Pancreas (tissue), 10 donors: ENCODE data around the gene POMGNT2. TPM values are rescaled to one million over a fixed set of nuclear protein-coding genes. Genes with fewer than 3 reads are reported as not detected.

Experiments used
- ATAC-seq, 4 donors: fragments of 200-7000 bp; cut with Tn5 transposase; one replicate each; pipeline versions ENCODE4 v1.8.0 to v1.9.1; 2020; ENCODE audit warnings: mild to moderate bottlenecking in 4 of 4, moderate library complexity in 4 of 4
- DNase-seq, 6 donors: peaks; one replicate each; pipeline ENCODE4 v3.0.0-alpha.2; 2020
- FAIRE-seq: peaks from 2 replicates; lab custom pipeline; 2012; peaks lifted over from hg19 to GRCh38; lab: Jason Lieb, UNC
- H3K27ac ChIP-seq, 4 donors: fragments of 200-600 bp; sonication (generic); 1 replicate in 3 of 4; 2 replicates in 1 of 4; pipeline versions ENCODE4 v1.5.0 to v1.8.0; 2020
- H3K27me3 ChIP-seq, 4 donors: fragments of 200-600 bp; one replicate each; pipeline ENCODE4 v1.8.0; 2021
- H3K36me3 ChIP-seq, 3 donors: fragments of 200-600 bp; sonication (generic) in 1 of 3; one replicate each; pipeline versions ENCODE4 v1.5.0 to v1.8.0; 2020 to 2021
- H3K4me1 ChIP-seq, 3 donors: fragments of 200-600 bp; one replicate each; pipeline ENCODE4 v1.8.0; 2021
- H3K4me3 ChIP-seq, 4 donors: fragments of 200-600 bp; sonication (generic) in 2 of 4; one replicate each; pipeline versions ENCODE4 v1.5.0 to v1.8.0; 2020 to 2021
- H3K9me3 ChIP-seq, 4 donors: fragments of 200-600 bp; one replicate each; pipeline ENCODE4 v1.8.0; 2021
- WGBS, 2 donors: extraction: QIAGEN DNeasy Blood & Tissue Kit; methylation state at CpG; one replicate each; pipeline ENCODE4 v1.1.7; 2013; 5-methylcytosine and 5-hydroxymethylcytosine counted together
- intact Hi-C, 3 donors: fragments of 100-400 bp; cut with DNase I; formaldehyde crosslinking; loops; one replicate each; pipeline versions ENCODE4 v1.11.1 to v1.14.2; 2022
- polyA plus RNA-seq, 2 donors: library from polyadenylated mRNA; stranded (reverse); fragments of 200-250 nt; gene quantifications; one replicate each; pipeline ENCODE4 v1.2.3, GENCODE V29; 2013
- total RNA-seq, 6 donors: library from RNA; stranded (reverse); fragmentation: NEBNext Ultra II Directional in 4 of 6; extraction: Animal tissue kit (Norgen Biotek cat#: 25700) in 4 of 6; gene quantifications; one replicate each; pipeline versions ENCODE4 v1.2.1 to v1.2.4, GENCODE V29; 2021 to 2023
- TF ChIP-seq, protein P1 (sequence below), 4 donors: fragments of 200-600 bp; sonication (generic) in 3 of 4; IDR thresholded peaks; one replicate each; pipeline versions ENCODE4 v1.5.0 to v1.8.0; 2021; ENCODE audit warnings: antibody characterized with exemption in 4 of 4
- donor health status: healthy with polysubstance abuse.
- donor health status: DM: no; HTN: no; CAD: no; lungs with moderate emphysema.
- donor health status: DM: no; HTN: no; CAD: no.
- donor health status: control.
- donor health status: control.
- donor health status: Bipolar disorder and iron deficiency.
- donor health status: DM: yes; HTN: yes; CAD: no.
- donor health status: DM: no; HTN: no; CAD: no.
- donor health status: DM: no; HTN: no; CAD: no.
- donor health status: DM: yes; HTN: yes; CAD: no.

POMGNT2 gene
- total and polyA plus RNA-seq, 8 donors, result 4.4 to 13.5 (median 7.8) TPM

GRCh38 chr3:43082457-43082856, 23.4 kb downstream of the POMGNT2 start:
- FAIRE-seq, result no peak
- Histone ChIP-seq H3K27me3 (no peaks in the 10 kb centered on the region), H3K27ac (no peak overlapping the region), H3K4me3 (no peak overlapping the region), H3K36me3 (peaks cover 0 to 18% (median 7%) of the 10 kb centered on the region in 3 donors), H3K9me3 (no peaks in the 10 kb centered on the region), H3K4me1 (no peaks in the 10 kb centered on the region)
- no peak for ATAC-seq
- 95 to 100% methylated on average over 2 of the region's 2 CpGs for WGBS, 2 donors
- TF ChIP-seq, protein P1, sequence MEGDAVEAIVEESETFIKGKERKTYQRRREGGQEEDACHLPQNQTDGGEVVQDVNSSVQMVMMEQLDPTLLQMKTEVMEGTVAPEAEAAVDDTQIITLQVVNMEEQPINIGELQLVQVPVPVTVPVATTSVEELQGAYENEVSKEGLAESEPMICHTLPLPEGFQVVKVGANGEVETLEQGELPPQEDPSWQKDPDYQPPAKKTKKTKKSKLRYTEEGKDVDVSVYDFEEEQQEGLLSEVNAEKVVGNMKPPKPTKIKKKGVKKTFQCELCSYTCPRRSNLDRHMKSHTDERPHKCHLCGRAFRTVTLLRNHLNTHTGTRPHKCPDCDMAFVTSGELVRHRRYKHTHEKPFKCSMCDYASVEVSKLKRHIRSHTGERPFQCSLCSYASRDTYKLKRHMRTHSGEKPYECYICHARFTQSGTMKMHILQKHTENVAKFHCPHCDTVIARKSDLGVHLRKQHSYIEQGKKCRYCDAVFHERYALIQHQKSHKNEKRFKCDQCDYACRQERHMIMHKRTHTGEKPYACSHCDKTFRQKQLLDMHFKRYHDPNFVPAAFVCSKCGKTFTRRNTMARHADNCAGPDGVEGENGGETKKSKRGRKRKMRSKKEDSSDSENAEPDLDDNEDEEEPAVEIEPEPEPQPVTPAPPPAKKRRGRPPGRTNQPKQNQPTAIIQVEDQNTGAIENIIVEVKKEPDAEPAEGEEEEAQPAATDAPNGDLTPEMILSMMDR (IDR thresholded peaks at IDR 0.05), result no peak
- intact Hi-C loops, result no loop called here
- DNase-seq, result no peak

- TF ChIP-seq, protein P1 (IDR thresholded peaks at IDR 0.05), result no peak
- Histone ChIP-seq H3K4me3 (no peak overlapping the region), H3K9me3 (no peaks in the 10 kb centered on the region), H3K27ac (no peak overlapping the region), H3K36me3 (peaks cover 0 to 18% (median 7%) of the 10 kb centered on the region in 3 donors), H3K4me1 (no peaks in the 10 kb centered on the region), H3K27me3 (no peaks in the 10 kb centered on the region)
- ATAC-seq (no peak), DNase-seq (no peak), FAIRE-seq (no peak)
- intact Hi-C loops, result no loop called here
- 82 to 83% methylated on average over 5 of the region's 5 CpGs for WGBS, 2 donors
Observed at GRCh38 chr3:43081796-43082195, 24.1 kb downstream of the POMGNT2 start.

DNA sequence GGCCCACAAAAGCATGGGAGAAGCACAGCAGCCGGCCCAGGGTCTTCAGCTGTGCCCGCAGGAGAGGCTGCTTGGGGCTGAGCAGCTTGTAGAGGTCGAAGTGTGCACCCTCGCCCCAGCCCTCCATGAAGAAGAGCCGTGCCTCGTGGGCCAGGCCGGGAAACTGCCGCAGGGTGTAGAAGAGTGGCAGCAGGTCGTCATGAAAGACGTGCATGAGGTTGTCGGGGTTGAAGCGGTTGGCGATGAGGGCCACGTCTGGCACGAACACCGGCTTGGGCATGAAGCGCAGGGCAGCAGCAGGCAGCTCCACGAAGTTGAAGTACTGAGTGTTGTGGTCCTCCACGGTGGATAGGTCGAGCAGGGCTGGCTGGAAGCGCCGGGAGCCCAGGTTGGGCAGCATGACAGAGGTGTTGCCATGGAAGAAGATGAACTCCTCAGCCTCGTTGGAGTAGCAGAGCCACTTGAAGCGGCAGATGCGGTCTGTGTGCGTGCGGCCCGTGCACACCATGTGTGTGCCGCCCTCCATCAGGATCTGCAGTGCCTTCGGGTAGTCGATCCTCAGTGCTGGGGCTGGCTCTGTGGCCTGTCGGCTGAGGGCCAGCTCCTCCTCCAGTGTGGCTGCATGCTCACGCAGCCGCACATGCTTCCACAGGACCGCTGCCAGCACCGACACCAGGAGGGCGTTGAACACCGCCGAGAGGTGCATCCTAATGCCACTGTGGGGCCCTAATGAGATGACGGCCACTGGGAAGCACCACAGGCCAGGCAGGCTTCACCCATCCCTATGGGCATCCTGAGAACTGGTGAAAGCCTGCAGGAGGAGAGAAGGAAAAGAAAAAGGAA, 24.9 kb downstream of the POMGNT2 start:
- ATAC-seq (no peak), FAIRE-seq (no peak), DNase-seq (no peak)
- WGBS, 2 donors, result 96 to 98% methylated on average over 40 of the region's 40 CpGs
- TF ChIP-seq, protein P1 (IDR thresholded peaks at IDR 0.05), result no peak
- H3K27ac ChIP-seq, result no peak overlapping the region
- no peaks in the 10 kb centered on the region for H3K27me3 ChIP-seq
- peaks cover 0 to 18% (median 7%) of the 10 kb centered on the region in 3 donors for H3K36me3 ChIP-seq
- no peak overlapping the region for H3K4me3 ChIP-seq
- no peaks in the 10 kb centered on the region for H3K4me1 ChIP-seq
- intact Hi-C loops, result no loop called here
- no peaks in the 10 kb centered on the region for H3K9me3 ChIP-seq

- Histone ChIP-seq H3K4me1 (no peaks in the 10 kb centered on the region), H3K9me3 (no peaks in the 10 kb centered on the region), H3K36me3 (peaks cover 0 to 18% (median 7%) of the 10 kb centered on the region in 3 donors), H3K27ac (no peak overlapping the region), H3K27me3 (no peaks in the 10 kb centered on the region), H3K4me3 (no peak overlapping the region)
- WGBS, 2 donors, result 94 to 95% methylated on average over 31 of the region's 31 CpGs
- DNase-seq (no peak), ATAC-seq (no peak), FAIRE-seq (no peak)
- TF ChIP-seq, protein P1 (IDR thresholded peaks at IDR 0.05), result no peak
- intact Hi-C loops, result no loop called here
Observed at GRCh38 chr3:43079536-43080332, 26.1 kb downstream of the POMGNT2 start.
